Subcutaneous adipose tissue (tissue), 4 donors: ENCODE data around the gene URI1. TPM values are rescaled to one million over a fixed set of nuclear protein-coding genes. Genes with fewer than 3 reads are reported as not detected.

Experiments used
- CTCF ChIP-seq: fragments of 450-650 bp; IDR thresholded peaks from one replicate; pipeline ENCODE4 v1.5.1; 2016; ENCODE audit warnings: low read depth, mild to moderate bottlenecking, control low read depth, antibody characterized with exemption, moderate library complexity
- small RNA-seq: library from RNA; depleted of rRNA; stranded (forward); fragments of <200 nt; gene quantifications from one replicate; pipeline ENCODE3, GENCODE V24; 2016
- total RNA-seq, 4 donors: library from RNA; depleted of rRNA; stranded (reverse); fragments of >200 nt; gene quantifications; one replicate each; pipeline ENCODE4 v1.1.0, GENCODE V29; 2016

URI1 gene
- total RNA-seq, 4 donors from 2014 or later, result 43.9 to 101 (median 64.0) TPM

GRCh38 chr19:30064771-30065494, 122.9 kb downstream of the URI1 start:
- no peak for TF ChIP-seq CTCF

- no peak for TF ChIP-seq CTCF
Observed at GRCh38 chr19:30065680-30066606, 123.9 kb downstream of the URI1 start.

Small RNAs within 50 kb of the gene (small RNA-seq; reads per million reads assigned to genes)
- not detected for gene AC008798.1
- gene TAF9P3, result not detected

Other genes starting within 250 kb of the URI1 start
- gene C19orf12, start 227.0 kb upstream of the URI1 start, total RNA-seq, result 100 to 1,000 TPM; 118 to 324 (median 167) TPM
- gene CCNE1, start 130.2 kb upstream of the URI1 start, total RNA-seq, result 1 to 10 TPM; 1.1 to 2.7 (median 2.1) TPM